Endothelial cell of umbilical vein (primary cell): Measurements from ENCODE around the gene IRF2. TPM values are rescaled to one million over a fixed set of nuclear protein-coding genes. Genes with fewer than 3 reads are reported as not detected.

Source experiments
- BruUV-seq: library from RNA; stranded (reverse); fragments of 400-500 nt; replicated peaks from 2 replicates; lab custom pipeline; 2021; lab: Mats Ljungman, UMichigan
- CTCF ChIA-PET: fragments of 300-600, 350-600 bp; sonication (Branson Sonifier 250); formaldehyde crosslinking; loops from one replicate; lab custom pipeline; 2021; ENCODE audit warnings: antibody characterized with exemption, inconsistent platforms; lab: Charles Lee
- POLR2A ChIA-PET: fragments of 300-600, 350-600 bp; sonication (Branson Sonifier 250); formaldehyde crosslinking; loops from one replicate; lab custom pipeline; 2021; ENCODE audit warnings: antibody characterized with exemption, inconsistent platforms; lab: Charles Lee
- DNase-seq: peaks from one replicate; pipeline ENCODE4 v3.0.0-alpha.2; 2011; ENCODE audit warnings: low read depth, low spot score
- FAIRE-seq: peaks from 2 replicates; lab custom pipeline; 2011; peaks lifted over from hg19 to GRCh38; lab: Jason Lieb, UNC
- H2AFZ ChIP-seq: 2 replicates; pipeline ENCODE4 v1.6.0; 2012; ENCODE audit warnings: low read depth, low read length, control low read depth, inconsistent platforms
- H3K27ac ChIP-seq: 2 replicates; pipeline ENCODE4 v1.5.1; 2011; ENCODE audit warnings: low read depth, mild to moderate bottlenecking, control low read depth, low read length, moderate library complexity; ENCODE audit not compliant: insufficient read depth
- H3K27me3 ChIP-seq, 2 experiments: 2 replicates each; pipeline versions ENCODE4 v1.6.0 to v1.6.1; 2011; ENCODE audit warnings: low read length in 2 of 2, mixed read lengths in 1 of 2; ENCODE audit not compliant: control insufficient read depth in 2 of 2, insufficient read depth in 2 of 2
- H3K36me3 ChIP-seq, 2 experiments: 2 replicates in 1 of 2; 3 replicates in 1 of 2; pipeline ENCODE4 v1.5.1; 2011; ENCODE audit warnings: low read length in 2 of 2, mild to moderate bottlenecking in 1 of 2, moderate library complexity in 1 of 2; ENCODE audit not compliant: control insufficient read depth in 2 of 2, insufficient read depth in 2 of 2; ENCODE audit errors: extremely low read depth in 1 of 2
- H3K4me1 ChIP-seq: 3 replicates; pipeline ENCODE4 v1.5.1; 2011; ENCODE audit warnings: mild to moderate bottlenecking, low read length; ENCODE audit not compliant: control insufficient read depth, insufficient read depth; ENCODE audit errors: extremely low read depth
- H3K4me2 ChIP-seq: 2 replicates; pipeline ENCODE4 v1.6.1; 2011; ENCODE audit warnings: low read length, control low read depth, mixed read lengths; ENCODE audit not compliant: insufficient read depth
- H3K4me3 ChIP-seq, 3 experiments: fragments of 200-600 bp in 1 of 3; sonication (generic), shearing (Covaris generic) in 1 of 3; replicated peaks in 1 of 3; 2 replicates each; pipeline ENCODE4 v1.5.1; 2011 to 2016; ENCODE audit warnings: control low read depth in 3 of 3, low read length in 3 of 3, mild to moderate bottlenecking in 2 of 3, inconsistent platforms in 1 of 3, low read depth in 1 of 3, moderate library complexity in 1 of 3; ENCODE audit not compliant: insufficient read depth in 1 of 3
- H3K79me2 ChIP-seq: 2 replicates; pipeline ENCODE4 v1.6.0; 2012; ENCODE audit warnings: low read length, inconsistent platforms; ENCODE audit not compliant: control insufficient read depth, insufficient read depth
- H3K9ac ChIP-seq: replicated peaks from 2 replicates; pipeline ENCODE3; 2011; ENCODE audit warnings: low read length, control low read depth; ENCODE audit not compliant: insufficient read depth; ENCODE audit errors: extremely low read depth
- H3K9me1 ChIP-seq: replicated peaks from 3 replicates; pipeline ENCODE4 v1.6.0; 2011; ENCODE audit warnings: mild to moderate bottlenecking, low read length; ENCODE audit not compliant: control insufficient read depth, insufficient read depth; ENCODE audit errors: extremely low read depth
- H3K9me3 ChIP-seq: replicated peaks from 2 replicates; pipeline ENCODE4 v1.5.1; 2012; ENCODE audit warnings: low read length, inconsistent platforms; ENCODE audit not compliant: control insufficient read depth, insufficient read depth
- H4K20me1 ChIP-seq: replicated peaks from 2 replicates; pipeline ENCODE3; 2011; ENCODE audit warnings: mild to moderate bottlenecking, low read length; ENCODE audit not compliant: control insufficient read depth, insufficient read depth; ENCODE audit errors: extremely low read depth
- EZH2 ChIP-seq: IDR thresholded peaks from 2 replicates; pipeline ENCODE4 v1.6.1; 2012; ENCODE audit warnings: borderline replicate concordance, low read depth, mild to moderate bottlenecking, moderate library complexity, low read length, inconsistent platforms; ENCODE audit not compliant: severe bottlenecking
- FOS ChIP-seq: IDR thresholded peaks from 2 replicates; pipeline ENCODE4 v1.6.1; 2011; ENCODE audit warnings: mild to moderate bottlenecking, low read length, moderate library complexity, borderline replicate concordance; ENCODE audit not compliant: insufficient read depth
- GATA2 ChIP-seq: IDR thresholded peaks from 2 replicates; pipeline ENCODE4 v1.7.0; 2011; ENCODE audit warnings: low read depth, mild to moderate bottlenecking, moderate library complexity, mixed read lengths, low read length; ENCODE audit not compliant: insufficient read length, insufficient read depth
- JUN ChIP-seq: IDR thresholded peaks from 2 replicates; pipeline ENCODE4 v1.6.1; 2011; ENCODE audit warnings: borderline replicate concordance, low read depth; ENCODE audit not compliant: insufficient read length, insufficient read depth
- MYC ChIP-seq: IDR thresholded peaks from one replicate; pipeline ENCODE4 v1.6.1; 2011; ENCODE audit warnings: mild to moderate bottlenecking, low read depth, low read length
- POLR2A ChIP-seq: IDR thresholded peaks from 2 replicates; pipeline ENCODE4 v1.6.1; 2012; ENCODE audit warnings: low read depth, mild to moderate bottlenecking, control low read depth, low read length
- POLR2AphosphoS5 ChIP-seq: IDR thresholded peaks from 2 replicates; pipeline ENCODE4 v1.6.1; 2012; ENCODE audit warnings: low read depth, mild to moderate bottlenecking, control low read depth, low read length, moderate library complexity; ENCODE audit not compliant: insufficient read depth
- dilution Hi-C: fragments of 300-500 bp; cut with MboI; formaldehyde crosslinking; loops from one replicate; pipeline ENCODE4 v1.15.0; 2019; ENCODE audit warnings: low sequenced_read_pairs; ENCODE audit not compliant: extremely low pct_ligation_motif_present
- intact Hi-C: fragments of 100-400 bp; cut with micrococcal nuclease; formaldehyde crosslinking; loops from one replicate; pipeline ENCODE4 v1.10.0; 2022
- polyA plus RNA-seq, 4 experiments: library from polyadenylated mRNA; depleted of rRNA in 3 of 4; stranded (reverse) in 3 of 4; unstranded in 1 of 4; fragments of >200 nt; gene quantifications; 2 replicates each; pipeline versions ENCODE4 v1.2.1 to v1.2.3, GENCODE V29; 2011 to 2012; ENCODE audit warnings: missing spikeins in 1 of 4
- total RNA-seq: library from RNA; stranded (reverse); gene quantifications from 2 replicates; pipeline ENCODE4 v1.2.3, GENCODE V29; 2021
- TF ChIP-seq, protein P1 (sequence below), 2 donors: IDR thresholded peaks; 1 replicate in 1 of 2; 2 replicates in 1 of 2; pipeline ENCODE4 v1.5.1; 2011; ENCODE audit warnings: low read length in 2 of 2, mild to moderate bottlenecking in 2 of 2, moderate library complexity in 2 of 2, control low read depth in 1 of 2, inconsistent platforms in 1 of 2, low read depth in 1 of 2; ENCODE audit not compliant: insufficient read depth in 1 of 2; ENCODE audit errors: extremely low read depth in 1 of 2
- TF ChIP-seq, protein P2 (sequence below): IDR thresholded peaks from 2 replicates; pipeline ENCODE4 v1.6.1; 2011; ENCODE audit not compliant: insufficient read depth, insufficient read length

IRF2 gene
- total and polyA plus RNA-seq, 2 donors (not counting 3 experiments of a cell fraction or from before 2014, with no cell fraction given) = 26.9 to 27.6 TPM

DNA sequence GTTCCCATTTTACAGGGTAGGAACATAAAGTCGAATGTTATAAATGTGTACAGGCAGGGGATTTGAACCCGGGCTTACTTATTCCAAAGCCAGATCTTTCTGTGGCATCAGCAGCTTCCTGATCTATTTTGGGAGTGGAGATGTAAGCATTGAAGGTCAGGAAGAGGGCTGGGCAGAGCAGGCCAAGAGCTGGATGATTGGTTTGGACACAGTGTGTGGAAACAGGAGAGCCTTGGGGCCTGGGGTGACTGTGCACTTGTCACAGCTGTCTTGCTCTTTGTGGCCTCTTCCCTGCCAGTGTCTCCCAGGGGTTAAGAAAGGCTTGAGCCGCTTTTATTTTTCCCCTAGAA is 128.8 kb downstream of the IRF2 start:
- FAIRE-seq = no peak
- Histone ChIP-seq H3K9me1 (no peaks in the 10 kb centered on the region), H3K4me2 (no peak overlapping the region), H3K4me3 (no peak overlapping the region), H3K9ac (no peak overlapping the region), H3K79me2 (no peaks in the 10 kb centered on the region), H4K20me1 (no peaks in the 10 kb centered on the region), H3K27ac (no peak overlapping the region), H3K9me3 (no peaks in the 10 kb centered on the region), H3K4me1 (peaks cover 13% of the 10 kb centered on the region), H3K27me3 (no peaks in the 10 kb centered on the region), H3K36me3 (no peaks in the 10 kb centered on the region), H2AFZ (no peak overlapping the region)
- dilution Hi-C loops = no loop called here
- CTCF ChIA-PET = no interaction called here
- no TSS peak for BruUV-seq
- intact Hi-C loops = no loop called here
- DNase-seq = no peak
- POLR2A ChIA-PET = no interaction called here
- TF ChIP-seq EZH2 (no peak), JUN (no peak)

DNA sequence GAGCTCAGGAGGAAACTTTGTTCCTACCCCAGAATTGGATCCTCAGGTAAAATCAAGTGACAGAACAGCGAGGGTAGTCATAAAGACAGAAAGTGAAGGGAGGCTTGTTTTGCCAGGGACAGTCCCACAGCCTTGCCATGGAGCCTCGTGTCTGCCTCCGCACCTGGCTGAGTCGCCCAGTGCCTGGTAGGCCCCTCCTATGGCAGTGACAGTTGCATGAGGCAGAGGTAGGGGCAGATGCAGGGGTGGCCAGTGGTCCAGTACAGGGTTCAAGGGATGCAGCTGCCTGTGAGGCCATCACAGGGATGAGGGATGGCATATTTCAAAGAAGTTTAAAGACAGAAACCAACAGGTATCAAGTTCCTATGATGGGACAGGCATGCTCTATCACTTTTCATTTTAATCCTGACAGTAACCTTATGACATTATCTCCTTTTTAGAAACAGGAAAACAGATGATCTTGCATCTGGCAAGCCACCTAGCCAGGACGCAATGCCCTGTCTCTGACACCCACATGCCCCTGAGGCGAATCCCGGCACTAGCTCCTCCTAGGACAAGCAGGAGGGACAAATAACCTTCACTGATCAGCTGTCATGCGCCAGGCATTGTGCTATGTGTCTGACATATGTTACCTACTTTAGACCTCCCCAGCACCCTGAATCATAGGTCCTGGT is 129.3 kb downstream of the IRF2 start:
- Histone ChIP-seq H3K9me3 (no peaks in the 10 kb centered on the region), H3K36me3 (no peaks in the 10 kb centered on the region), H3K27me3 (no peaks in the 10 kb centered on the region), H3K79me2 (no peaks in the 10 kb centered on the region), H3K27ac (no peak overlapping the region), H3K9me1 (no peaks in the 10 kb centered on the region), H3K9ac (no peak overlapping the region), H3K4me1 (peaks cover 13% of the 10 kb centered on the region), H3K4me3 (no peak overlapping the region), H3K4me2 (no peak overlapping the region), H4K20me1 (no peaks in the 10 kb centered on the region), H2AFZ (no peak overlapping the region)
- TF ChIP-seq GATA2 (no peak), EZH2 (no peak), FOS (no peak), MYC (no peak), JUN (no peak), POLR2A (no peak), POLR2AphosphoS5 (no peak)
- TF ChIP-seq, protein P1, sequence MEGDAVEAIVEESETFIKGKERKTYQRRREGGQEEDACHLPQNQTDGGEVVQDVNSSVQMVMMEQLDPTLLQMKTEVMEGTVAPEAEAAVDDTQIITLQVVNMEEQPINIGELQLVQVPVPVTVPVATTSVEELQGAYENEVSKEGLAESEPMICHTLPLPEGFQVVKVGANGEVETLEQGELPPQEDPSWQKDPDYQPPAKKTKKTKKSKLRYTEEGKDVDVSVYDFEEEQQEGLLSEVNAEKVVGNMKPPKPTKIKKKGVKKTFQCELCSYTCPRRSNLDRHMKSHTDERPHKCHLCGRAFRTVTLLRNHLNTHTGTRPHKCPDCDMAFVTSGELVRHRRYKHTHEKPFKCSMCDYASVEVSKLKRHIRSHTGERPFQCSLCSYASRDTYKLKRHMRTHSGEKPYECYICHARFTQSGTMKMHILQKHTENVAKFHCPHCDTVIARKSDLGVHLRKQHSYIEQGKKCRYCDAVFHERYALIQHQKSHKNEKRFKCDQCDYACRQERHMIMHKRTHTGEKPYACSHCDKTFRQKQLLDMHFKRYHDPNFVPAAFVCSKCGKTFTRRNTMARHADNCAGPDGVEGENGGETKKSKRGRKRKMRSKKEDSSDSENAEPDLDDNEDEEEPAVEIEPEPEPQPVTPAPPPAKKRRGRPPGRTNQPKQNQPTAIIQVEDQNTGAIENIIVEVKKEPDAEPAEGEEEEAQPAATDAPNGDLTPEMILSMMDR (IDR thresholded peaks at IDR 0.05; ENCODE audit: extremely low read depth in 1 of 2, insufficient read depth in 1 of 2, low read depth in 1 of 2, low read length in 2 of 2) = no peak
- TF ChIP-seq, protein P2, sequence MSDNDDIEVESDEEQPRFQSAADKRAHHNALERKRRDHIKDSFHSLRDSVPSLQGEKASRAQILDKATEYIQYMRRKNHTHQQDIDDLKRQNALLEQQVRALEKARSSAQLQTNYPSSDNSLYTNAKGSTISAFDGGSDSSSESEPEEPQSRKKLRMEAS = no peak
- intact Hi-C loops = loop anchor here (1.0 kb wide), 1 partner anchor 129 kb away; the partner anchor contains the start of gene IRF2
- FAIRE-seq (no peak), DNase-seq (no peak)
- no TSS peak for BruUV-seq
- dilution Hi-C loops = no loop called here
- ChIA-PET POLR2A (no interaction called here), CTCF (interaction anchor here (1.9 kb wide), 1 partner anchor 38 kb away, joined by 4 read pairs; no protein-coding TSS in a partner anchor)
